GM12891 (cell line): ENCODE data around the gene SEC22A.

Experiments
- DNase-seq: peaks from one replicate; pipeline ENCODE4 v3.0.0; 2011; ENCODE audit warnings: low spot score; ENCODE audit not compliant: insufficient read length
- FAIRE-seq: peaks from 2 replicates; lab custom pipeline; 2011; peaks lifted over from hg19 to GRCh38; lab: Jason Lieb, UNC
- PAX5 ChIP-seq: IDR thresholded peaks from 2 replicates; pipeline ENCODE4 v1.6.1; 2011; ENCODE audit warnings: low read length, moderate library complexity, mild to moderate bottlenecking; ENCODE audit not compliant: insufficient read depth, severe bottlenecking
- POLR2A ChIP-seq: IDR thresholded peaks from 2 replicates; pipeline ENCODE4 v1.6.1; 2011; ENCODE audit warnings: low read depth, low read length, control low read depth
- POLR2AphosphoS5 ChIP-seq: IDR thresholded peaks from 2 replicates; pipeline ENCODE4 v1.6.1; 2011; ENCODE audit warnings: low read depth, low read length, control low read depth
- POU2F2 ChIP-seq: IDR thresholded peaks from 2 replicates; pipeline ENCODE4 v1.6.1; 2011; ENCODE audit warnings: low read depth, mild to moderate bottlenecking, control low read depth, low read length, moderate library complexity
- SPI1 ChIP-seq: IDR thresholded peaks from 2 replicates; pipeline ENCODE4 v1.6.1; 2011; ENCODE audit warnings: low read depth, low read length, control low read depth
- TAF1 ChIP-seq: IDR thresholded peaks from 2 replicates; pipeline ENCODE4 v1.6.1; 2011; ENCODE audit warnings: low read depth, low read length, control low read depth

SEC22A gene

GRCh38 chr3:123300056-123300455, 98.3 kb downstream of the SEC22A start:
- no peak for TF ChIP-seq POU2F2
- no peak for TF ChIP-seq SPI1
- TF ChIP-seq POLR2AphosphoS5 = no peak
- no peak for TF ChIP-seq POLR2A
- no peak for TF ChIP-seq TAF1
- TF ChIP-seq PAX5 = no peak
- FAIRE-seq = no peak
- no peak for DNase-seq

DNA sequence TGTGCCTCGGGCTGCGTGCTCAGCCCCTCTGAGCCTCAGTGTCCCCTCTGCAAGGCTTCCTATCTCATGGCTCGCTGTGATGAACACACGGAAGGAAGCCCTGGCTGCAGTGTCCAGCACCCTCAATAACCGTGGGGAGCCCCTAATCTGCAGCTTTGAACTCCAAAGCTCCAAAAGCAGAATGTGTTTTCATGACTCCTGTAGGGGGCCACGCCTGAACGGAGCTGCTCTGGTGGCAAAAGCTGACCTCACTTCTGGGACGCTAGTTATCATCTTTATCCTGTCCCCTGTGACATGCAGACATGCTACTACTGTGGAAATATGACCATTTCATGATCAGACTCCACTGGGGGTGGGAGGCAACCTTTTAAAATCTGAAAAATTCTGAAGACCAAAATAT, 98.8 kb downstream of the SEC22A start:
- FAIRE-seq = no peak
- TF ChIP-seq POLR2A (no peak), POU2F2 (no peak), POLR2AphosphoS5 (no peak), TAF1 (no peak), SPI1 (no peak), PAX5 (no peak)
- DNase-seq = no peak

DNA sequence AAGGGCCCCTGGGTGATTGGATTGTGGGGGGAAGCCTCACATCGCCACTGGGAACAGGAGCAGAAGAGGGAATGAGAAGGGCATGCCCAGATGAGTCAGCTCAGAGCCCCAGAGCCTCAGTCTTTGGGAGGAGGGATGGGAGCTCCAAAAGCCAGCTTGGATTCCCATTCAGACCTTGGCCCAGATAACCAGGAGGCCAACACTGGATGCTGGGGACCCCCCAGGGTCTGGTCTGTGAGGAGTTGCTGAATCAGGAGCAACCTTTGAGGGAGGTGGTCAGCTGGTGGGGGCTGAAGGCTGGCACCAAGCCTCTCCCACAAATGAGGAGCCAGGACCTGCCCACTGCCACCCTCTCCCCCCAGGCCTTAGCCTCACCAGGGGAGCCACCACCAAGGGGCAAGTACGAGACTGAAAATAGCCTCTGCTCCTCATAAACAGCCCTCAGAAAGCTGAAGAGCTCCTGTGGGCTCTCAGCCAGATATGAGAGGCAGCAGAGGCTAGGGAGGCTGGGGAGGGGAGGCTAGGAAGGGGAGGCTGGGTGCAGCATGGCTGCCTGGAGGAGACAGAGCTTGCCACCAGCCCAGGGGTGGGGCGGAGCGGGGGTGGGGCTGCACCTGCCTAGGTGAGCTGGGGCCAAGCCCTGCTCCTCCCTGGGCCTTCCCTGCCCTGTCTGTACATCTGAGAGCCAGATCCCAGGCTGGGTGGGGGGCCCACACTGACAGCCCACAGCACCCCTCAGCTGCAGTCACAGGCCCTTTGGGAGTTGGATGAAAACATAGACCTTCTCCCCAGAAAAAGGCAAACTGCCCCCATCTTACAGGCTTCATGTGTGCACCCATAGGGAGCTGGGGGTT, 99.8 kb downstream of the SEC22A start:
- no peak for FAIRE-seq

GRCh38 chr3:123302961-123303360, 101.2 kb downstream of the SEC22A start:
- FAIRE-seq = no peak
- DNase-seq = no peak
- TF ChIP-seq POLR2A (no peak), POLR2AphosphoS5 (no peak)

More for the DNA sequence above, 99.8 kb downstream of the SEC22A start:
- no peak for DNase-seq
- no peak for TF ChIP-seq POU2F2
- TF ChIP-seq POLR2AphosphoS5 = no peak
- TF ChIP-seq POLR2A = no peak
- TF ChIP-seq PAX5 = no peak
- TF ChIP-seq TAF1 = no peak
- TF ChIP-seq SPI1 = no peak

DNA sequence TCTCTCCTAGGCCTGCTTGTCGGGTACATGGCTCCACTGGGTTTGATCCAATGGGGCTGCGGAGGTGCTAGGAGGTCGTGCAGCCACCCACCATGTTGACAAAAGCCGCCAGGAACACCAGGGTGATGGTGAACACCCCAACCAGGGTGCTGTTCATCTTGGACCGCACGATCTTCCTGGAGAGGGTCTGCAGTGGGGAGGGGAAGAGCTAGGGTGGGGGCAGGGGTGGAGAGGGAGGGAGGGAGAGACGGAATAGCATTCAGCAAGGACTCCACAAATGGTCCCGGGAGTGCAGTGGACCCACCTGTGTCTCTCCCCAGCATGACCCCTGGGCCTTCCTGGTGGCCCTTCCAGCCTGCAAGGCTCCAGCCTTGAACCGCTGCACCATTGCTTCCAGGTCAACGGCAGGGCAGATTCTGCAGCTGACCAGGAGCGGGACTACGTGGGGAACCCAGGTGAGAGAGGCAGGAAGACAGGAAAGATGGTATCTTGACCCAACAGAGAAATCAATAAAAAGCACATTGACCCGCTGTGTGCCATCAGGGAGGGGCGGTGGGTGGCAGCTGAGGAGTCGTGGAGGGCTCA, 102.3 kb downstream of the SEC22A start:
- no peak for TF ChIP-seq POLR2AphosphoS5
- FAIRE-seq (no peak), DNase-seq (no peak)

- TF ChIP-seq SPI1 (no peak), TAF1 (no peak), POLR2AphosphoS5 (no peak), POU2F2 (no peak), PAX5 (no peak), POLR2A (no peak)
- DNase-seq (no peak), FAIRE-seq (no peak)
Observed at GRCh38 chr3:123305192-123305591, 103.4 kb downstream of the SEC22A start.

DNA sequence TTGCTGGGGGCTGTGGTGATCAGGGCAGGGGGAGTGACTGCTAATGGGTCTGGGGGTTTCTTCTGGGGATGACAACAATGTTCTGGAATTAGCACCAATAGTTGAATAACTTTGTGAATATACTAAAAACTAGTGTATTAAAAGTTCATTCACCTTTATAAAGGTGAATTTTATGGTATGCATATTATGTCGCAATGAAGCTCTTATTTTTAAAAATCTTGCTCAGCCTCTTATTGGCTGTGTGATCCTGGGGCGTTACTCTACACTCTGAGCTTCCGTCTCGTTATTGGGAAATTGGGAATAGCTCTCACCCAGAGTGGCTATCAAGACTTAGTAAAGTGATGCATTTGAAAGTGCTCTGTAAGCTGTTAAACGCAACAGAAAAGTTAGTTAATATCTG, 105.3 kb downstream of the SEC22A start:
- DNase-seq = no peak
- FAIRE-seq = no peak
- TF ChIP-seq SPI1 (no peak), TAF1 (no peak), POLR2AphosphoS5 (no peak), PAX5 (no peak), POLR2A (no peak), POU2F2 (no peak)

DNA sequence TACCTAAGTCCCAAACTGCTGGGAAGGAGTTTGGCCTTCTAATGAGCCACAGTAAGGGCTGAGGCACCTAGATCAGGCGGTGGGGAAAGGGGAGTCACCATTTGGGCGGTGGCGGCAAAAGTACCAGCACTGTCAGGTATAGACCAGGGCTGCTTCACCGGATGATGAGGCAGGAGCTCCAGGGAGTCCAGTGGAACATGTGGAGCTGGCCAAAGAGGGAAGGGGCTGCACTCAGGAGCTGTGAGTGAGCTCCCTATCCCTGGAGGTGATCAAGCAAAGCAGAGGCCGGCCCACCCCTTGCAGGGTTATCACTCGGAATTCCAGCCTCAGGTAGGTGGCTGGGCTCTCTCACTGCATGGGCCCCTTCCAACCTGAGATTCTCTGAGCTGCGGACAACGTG, 108.4 kb downstream of the SEC22A start:
- no peak for TF ChIP-seq POLR2A
- no peak for TF ChIP-seq TAF1
- TF ChIP-seq POU2F2 = no peak
- no peak for TF ChIP-seq POLR2AphosphoS5
- no peak for FAIRE-seq
- DNase-seq = no peak

GRCh38 chr3:123310741-123311140, 109.0 kb downstream of the SEC22A start:
- no peak for TF ChIP-seq POU2F2
- TF ChIP-seq POLR2AphosphoS5 = no peak
- TF ChIP-seq POLR2A = no peak
- TF ChIP-seq SPI1 = no peak
- TF ChIP-seq PAX5 = no peak
- no peak for FAIRE-seq
- DNase-seq = no peak

DNA sequence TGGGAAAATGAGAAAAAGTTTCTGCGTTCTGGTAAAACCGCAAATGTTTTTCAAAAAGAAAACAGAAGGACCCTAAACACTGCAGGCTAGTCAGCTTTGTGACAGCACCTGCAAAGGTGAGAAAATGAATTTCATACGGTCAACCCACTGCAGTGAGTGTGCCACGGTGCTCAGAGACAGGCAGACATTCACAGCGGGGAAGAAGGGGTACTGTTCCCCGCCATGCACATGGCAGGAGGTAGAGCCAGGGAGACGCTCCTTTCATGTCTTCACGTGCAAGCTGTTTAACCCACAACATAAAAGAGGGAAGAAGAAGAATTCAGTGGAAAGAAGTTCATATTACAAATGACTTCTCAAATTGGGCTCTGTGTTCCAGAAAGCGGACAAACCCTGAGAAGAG, 109.5 kb downstream of the SEC22A start:
- DNase-seq (no peak), FAIRE-seq (no peak)
- TF ChIP-seq POLR2A = no peak
